ENCODE measurements around the gene TRIP6. TPM values are rescaled to one million over a fixed set of nuclear protein-coding genes. Genes with fewer than 3 reads are reported as not detected.

TRIP6 gene
- total RNA-seq, 4 donors from 2014 or later, result 60.2 to 89.9 (median 81.2) TPM

GRCh38 chr7:100830396-100830795, 36.8 kb upstream of the TRIP6 start:
- no peak overlapping the region for H3K4me3 ChIP-seq
- H3K36me3 ChIP-seq, result no peaks in the 10 kb centered on the region
- no peak overlapping the region for H3K27ac ChIP-seq (replicated peaks in 1 of 4)
- 63% methylated on average over 4 of the region's 4 CpGs for WGBS
- intact Hi-C loops (cut with DNase I), result no loop called here
- no peaks in the 10 kb centered on the region for H3K9me3 ChIP-seq
- peaks cover 5 to 31% (median 29%) of the 10 kb centered on the region in 4 donors for H3K4me1 ChIP-seq
- TF ChIP-seq EP300 (IDR thresholded peaks at IDR 0.05) (no peak), POLR2AphosphoS5 (IDR thresholded peaks at IDR 0.05) (no peak), CTCF (IDR thresholded peaks at IDR 0.05) (no peak), POLR2A (IDR thresholded peaks at IDR 0.05; ENCODE audit: low read depth) (no peak)
- DNase-seq (ENCODE audit: extremely low spot score), result no peak
- no peaks in the 10 kb centered on the region for H3K27me3 ChIP-seq

GRCh38 chr7:100832281-100832633, 34.9 kb upstream of the TRIP6 start:
- no peak for TF ChIP-seq CTCF (IDR thresholded peaks at IDR 0.05)
- no peak for TF ChIP-seq POLR2A (IDR thresholded peaks at IDR 0.05; ENCODE audit: low read depth)
- TF ChIP-seq EP300 (IDR thresholded peaks at IDR 0.05), result no peak
- no peak for TF ChIP-seq POLR2AphosphoS5 (IDR thresholded peaks at IDR 0.05)
- no peak overlapping the region for H3K27ac ChIP-seq (replicated peaks in 1 of 4)
- H3K36me3 ChIP-seq, result no peaks in the 10 kb centered on the region
- H3K27me3 ChIP-seq, result no peaks in the 10 kb centered on the region
- intact Hi-C loops (cut with DNase I), result no loop called here
- H3K4me3 ChIP-seq, result no peak overlapping the region
- DNase-seq (ENCODE audit: extremely low spot score), result no peak
- H3K4me1 ChIP-seq, result peaks cover 15 to 28% (median 26%) of the 10 kb centered on the region in 4 donors
- no peaks in the 10 kb centered on the region for H3K9me3 ChIP-seq
- 88% methylated on average over 5 of the region's 5 CpGs for WGBS

DNA sequence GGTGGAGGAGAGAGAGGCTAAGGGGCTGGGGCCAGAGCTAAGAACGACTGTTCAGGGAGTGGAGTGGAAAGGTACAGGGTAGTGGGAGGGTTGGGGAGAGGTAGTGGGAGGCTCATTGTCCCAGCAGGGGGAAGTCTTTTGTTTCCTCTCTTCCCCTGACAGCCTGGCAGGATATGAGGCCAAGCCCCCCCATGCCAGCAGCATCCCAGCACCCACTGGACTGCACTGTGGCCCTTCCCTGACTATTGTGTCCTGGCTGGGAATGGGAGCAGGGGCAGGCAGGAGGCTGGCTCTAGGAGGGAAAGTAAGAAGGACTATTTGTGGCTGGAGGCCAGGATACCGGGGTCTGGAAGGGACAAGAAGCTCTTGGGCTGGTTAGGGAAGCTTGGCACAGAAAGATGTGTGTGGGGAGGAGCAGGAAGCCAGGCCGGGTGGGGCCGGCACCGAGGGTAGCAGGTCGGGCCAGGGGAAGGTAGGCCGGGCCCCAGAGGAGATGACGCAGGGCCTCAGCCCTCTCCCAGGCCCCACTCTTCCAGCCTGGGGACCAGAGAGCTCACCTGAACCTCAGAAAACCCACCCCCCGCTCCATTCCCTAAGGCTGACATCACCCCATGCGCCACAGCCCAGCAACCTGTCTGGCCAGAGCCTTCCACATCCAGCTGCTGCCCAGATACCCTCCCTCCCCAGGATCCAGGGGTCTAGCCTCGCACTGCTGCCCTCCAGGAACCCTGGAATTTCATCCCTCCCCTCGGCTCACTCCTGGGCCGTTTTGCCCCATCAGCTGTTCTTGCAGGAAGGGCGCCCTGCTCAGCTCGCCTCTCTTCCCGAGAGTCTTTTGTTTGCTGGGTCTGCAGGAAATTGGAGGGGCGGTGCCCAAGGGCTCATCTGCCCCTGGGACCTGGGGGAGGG, 31.0 kb upstream of the TRIP6 start:
- no peak for TF ChIP-seq CTCF (IDR thresholded peaks at IDR 0.05)
- Histone ChIP-seq H3K27me3 (no peaks in the 10 kb centered on the region), H3K9me3 (no peaks in the 10 kb centered on the region), H3K4me3 (peak overlapping the region; percentile 44 to 58 (median 52)), H3K4me1 (peaks cover 14 to 17% (median 15%) of the 10 kb centered on the region in 4 donors), H3K36me3 (no peaks in the 10 kb centered on the region), H3K27ac (replicated peaks in 1 of 4) (peak overlapping the region; percentile 80 to 87 (median 86))
- intact Hi-C loops (cut with DNase I), result no loop called here
- WGBS, result 41% methylated on average over 13 of the region's 17 CpGs
- DNase-seq (ENCODE audit: extremely low spot score), result no peak

DNA sequence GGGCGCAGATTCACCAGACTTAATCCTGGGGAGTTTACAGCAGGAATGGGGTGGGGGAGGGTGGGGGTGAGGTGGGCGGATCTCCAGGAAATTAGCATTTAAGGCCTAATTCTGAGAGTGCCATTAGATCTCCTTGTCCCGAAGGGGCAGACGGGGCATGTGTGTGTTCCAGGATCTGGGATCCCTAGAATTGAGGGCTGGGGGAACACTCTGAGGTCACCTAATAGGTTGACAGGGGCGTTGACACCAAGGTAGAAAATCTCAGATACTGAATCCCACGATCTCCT, 30.4 kb upstream of the TRIP6 start:
- Histone ChIP-seq H3K4me3 (peak overlapping the region; percentile 44 to 58 (median 52)), H3K9me3 (no peaks in the 10 kb centered on the region), H3K4me1 (peaks cover 14 to 17% (median 15%) of the 10 kb centered on the region in 4 donors), H3K36me3 (no peaks in the 10 kb centered on the region), H3K27ac (replicated peaks in 1 of 4) (peak overlapping the region; percentile 80 to 87 (median 86)), H3K27me3 (no peaks in the 10 kb centered on the region)
- DNase-seq (ENCODE audit: extremely low spot score), result no peak
- 29% methylated on average over 6 of the region's 6 CpGs for WGBS
- intact Hi-C loops (cut with DNase I), result no loop called here
- no peak for TF ChIP-seq EP300 (IDR thresholded peaks at IDR 0.05)

DNA sequence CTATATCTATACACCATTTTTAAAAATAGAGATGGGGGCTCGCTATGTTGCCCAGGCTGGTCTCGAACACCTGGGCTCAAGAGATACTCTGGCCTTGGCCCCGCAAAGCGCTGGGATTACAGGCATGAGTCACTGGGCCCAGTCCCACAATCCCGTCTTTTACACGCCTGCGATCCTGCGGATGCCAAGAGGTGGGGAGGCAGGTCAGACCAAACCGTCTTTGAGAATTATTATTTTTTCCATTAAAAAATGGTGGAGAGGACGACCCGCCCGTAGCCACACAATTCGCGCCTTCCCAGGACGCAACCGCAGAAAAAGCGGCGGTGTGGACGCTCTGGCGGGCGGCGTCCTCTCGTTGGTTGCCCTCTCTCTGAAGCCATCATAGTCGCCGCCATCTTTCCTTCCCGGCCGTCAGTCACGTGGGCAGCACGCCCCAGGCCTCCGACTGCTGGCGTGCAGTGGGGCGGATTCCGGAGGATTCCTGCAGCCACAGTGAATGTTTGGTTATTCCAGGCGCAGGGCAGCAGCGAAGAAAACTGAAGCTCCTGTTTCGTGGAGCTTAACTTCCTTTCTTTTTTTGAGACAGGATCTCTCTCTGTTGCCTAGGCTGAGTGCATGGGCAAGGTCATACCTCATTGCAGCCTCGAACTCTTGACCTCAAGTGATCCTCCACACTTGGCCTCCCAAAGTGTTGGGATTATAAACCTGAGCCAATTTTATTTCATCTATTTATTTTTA, 29.9 kb upstream of the TRIP6 start:
- peak; percentile 98 for DNase-seq (ENCODE audit: extremely low spot score)
- Histone ChIP-seq H3K9me3 (no peaks in the 10 kb centered on the region), H3K4me3 (peak overlapping the region; percentile 44 to 58 (median 52)), H3K4me1 (peaks cover 14 to 17% (median 15%) of the 10 kb centered on the region in 4 donors), H3K27ac (replicated peaks in 1 of 4) (peak overlapping the region; percentile 80 to 87 (median 86)), H3K36me3 (no peaks in the 10 kb centered on the region), H3K27me3 (no peaks in the 10 kb centered on the region)
- TF ChIP-seq CTCF (IDR thresholded peaks at IDR 0.05) (peak in 1 of 3 experiments; percentile 42), POLR2AphosphoS5 (IDR thresholded peaks at IDR 0.05) (peak; percentile 79 to 95), POLR2A (IDR thresholded peaks at IDR 0.05; ENCODE audit: low read depth) (no peak), EP300 (IDR thresholded peaks at IDR 0.05) (no peak)
- intact Hi-C loops (cut with DNase I), result no loop called here
- WGBS, result 13% methylated on average over 10 of the region's 37 CpGs

Data from esophagus muscularis mucosa (tissue), 4 donors.